Stimulated activated naive CD8-positive, alpha-beta T cell treated with anti-CD3 and anti-CD28 coated beads, Interleukin-15, amount 100 ng/mL, for 72 hours (primary cell): Measurements from ENCODE around the gene POLD1.
A peak's percentile ranks its signal among the peaks of the same experiment; 100 is the strongest.

Experiments
- ATAC-seq: fragments of 150-1000 bp; cut with Tn5 transposase; 2 replicates; pipeline ENCODE4 v1.10.0; 2021; ENCODE audit warnings: mild to moderate bottlenecking, moderate library complexity
- DNase-seq, 2 donors: peaks; one replicate each; pipeline ENCODE4 v3.0.0; 2021 to 2022
- H3K27ac Mint-ChIP-seq, 2 donors: one replicate each; pipeline ENCODE4 v1.8.0; 2022; ENCODE audit warnings: mild to moderate bottlenecking in 2 of 2, mixed read lengths in 2 of 2, moderate library complexity in 2 of 2
- H3K27me3 Mint-ChIP-seq: one replicate; pipeline ENCODE4 v1.8.0; 2022; ENCODE audit warnings: mixed read lengths
- H3K4me1 Mint-ChIP-seq: one replicate; pipeline ENCODE4 v1.8.0; 2022; ENCODE audit warnings: mild to moderate bottlenecking, mixed read lengths
- H3K4me3 Mint-ChIP-seq, 2 donors: one replicate each; pipeline ENCODE4 v1.8.0; 2022; ENCODE audit warnings: mild to moderate bottlenecking in 2 of 2, mixed read lengths in 2 of 2, moderate library complexity in 1 of 2
- H3K9me3 Mint-ChIP-seq, 2 donors: one replicate each; pipeline ENCODE4 v1.8.0; 2022; ENCODE audit warnings: mixed read lengths in 2 of 2

POLD1 gene

GRCh38 chr19:50455992-50456391, 71.8 kb downstream of the POLD1 start:
- Mint-ChIP-seq H3K4me1 (peaks cover 11% of the 10 kb centered on the region), H3K4me3 (no peak overlapping the region)
- no peak for ATAC-seq

GRCh38 chr19:50457300-50457699, 73.2 kb downstream of the POLD1 start:
- Mint-ChIP-seq H3K27me3 (peaks cover 20% of the 10 kb centered on the region), H3K4me3 (no peak overlapping the region), H3K4me1 (peaks cover 17% of the 10 kb centered on the region), H3K9me3 (no peaks in the 10 kb centered on the region), H3K27ac (no peak overlapping the region)
- no peak for DNase-seq
- ATAC-seq, result no peak

More at GRCh38 chr19:50455992-50456391, 71.8 kb downstream of the POLD1 start:
- Mint-ChIP-seq H3K27me3 (peaks cover 24% of the 10 kb centered on the region), H3K9me3 (no peaks in the 10 kb centered on the region), H3K27ac (no peak overlapping the region)
- DNase-seq, result no peak

- Mint-ChIP-seq H3K27me3 (peaks cover 20% of the 10 kb centered on the region), H3K4me1 (peaks cover 17% of the 10 kb centered on the region), H3K9me3 (no peaks in the 10 kb centered on the region), H3K27ac (no peak overlapping the region), H3K4me3 (no peak overlapping the region)
- no peak for ATAC-seq
- DNase-seq, result no peak
Observed at GRCh38 chr19:50458396-50459066, 74.4 kb downstream of the POLD1 start.

GRCh38 chr19:50459067-50459456, 74.9 kb downstream of the POLD1 start:
- Mint-ChIP-seq H3K27me3 (peaks cover 20% of the 10 kb centered on the region), H3K4me3 (no peak overlapping the region), H3K4me1 (peaks cover 17% of the 10 kb centered on the region), H3K27ac (no peak overlapping the region), H3K9me3 (no peaks in the 10 kb centered on the region)
- DNase-seq (no peak), ATAC-seq (peak; percentile 10)

- peaks cover 17% of the 10 kb centered on the region for H3K4me1 Mint-ChIP-seq
- ATAC-seq, result no peak
- no peaks in the 10 kb centered on the region for H3K9me3 Mint-ChIP-seq
- DNase-seq, result no peak
- H3K27ac Mint-ChIP-seq, result peak overlapping the region in 1 of 2 donors; percentile 2
- H3K27me3 Mint-ChIP-seq, result peaks cover 24% of the 10 kb centered on the region
- H3K4me3 Mint-ChIP-seq, result peak overlapping the region; percentile 5 to 50
Observed at GRCh38 chr19:50459638-50460037, 75.5 kb downstream of the POLD1 start.

- Mint-ChIP-seq H3K4me3 (peak overlapping the region; percentile 5 to 50), H3K4me1 (peaks cover 17% of the 10 kb centered on the region), H3K9me3 (no peaks in the 10 kb centered on the region), H3K27ac (no peak overlapping the region), H3K27me3 (peaks cover 30% of the 10 kb centered on the region)
- DNase-seq (peak in 1 of 2 donors; percentile 11), ATAC-seq (peak; percentile 65)
Observed at GRCh38 chr19:50460161-50460765, 76.1 kb downstream of the POLD1 start.

GRCh38 chr19:50461066-50461875, 77.1 kb downstream of the POLD1 start:
- peak overlapping the region in 1 of 2 donors; percentile 6 for H3K4me3 Mint-ChIP-seq
- H3K27me3 Mint-ChIP-seq, result peaks cover 31% of the 10 kb centered on the region
- no peak overlapping the region for H3K27ac Mint-ChIP-seq
- ATAC-seq (peak; percentile 82), DNase-seq (peak; percentile 65 to 70)
- H3K4me1 Mint-ChIP-seq, result peaks cover 17% of the 10 kb centered on the region
- H3K9me3 Mint-ChIP-seq, result no peaks in the 10 kb centered on the region

GRCh38 chr19:50462970-50463369, 78.8 kb downstream of the POLD1 start:
- Mint-ChIP-seq H3K4me3 (no peak overlapping the region), H3K4me1 (peaks cover 17% of the 10 kb centered on the region)

GRCh38 chr19:50464348-50464747, 80.2 kb downstream of the POLD1 start:
- DNase-seq (no peak), ATAC-seq (no peak)
- Mint-ChIP-seq H3K27me3 (peaks cover 36% of the 10 kb centered on the region), H3K9me3 (no peaks in the 10 kb centered on the region), H3K4me3 (no peak overlapping the region), H3K4me1 (peaks cover 17% of the 10 kb centered on the region), H3K27ac (no peak overlapping the region)

More at GRCh38 chr19:50462970-50463369, 78.8 kb downstream of the POLD1 start:
- no peak overlapping the region for H3K27ac Mint-ChIP-seq
- no peaks in the 10 kb centered on the region for H3K9me3 Mint-ChIP-seq
- ATAC-seq (no peak), DNase-seq (no peak)
- peaks cover 23% of the 10 kb centered on the region for H3K27me3 Mint-ChIP-seq

- Mint-ChIP-seq H3K9me3 (no peaks in the 10 kb centered on the region), H3K27ac (peak overlapping the region in 1 of 2 donors; percentile 74), H3K4me3 (no peak overlapping the region), H3K27me3 (peaks cover 32% of the 10 kb centered on the region), H3K4me1 (peaks cover 13% of the 10 kb centered on the region)
- DNase-seq, result no peak
- no peak for ATAC-seq
Observed at GRCh38 chr19:50465000-50465399, 80.9 kb downstream of the POLD1 start.

GRCh38 chr19:50465986-50466705, 82.0 kb downstream of the POLD1 start:
- H3K27ac Mint-ChIP-seq, result no peak overlapping the region
- DNase-seq (no peak), ATAC-seq (no peak)
- H3K4me3 Mint-ChIP-seq, result no peak overlapping the region
- H3K9me3 Mint-ChIP-seq, result no peaks in the 10 kb centered on the region
- H3K27me3 Mint-ChIP-seq, result peaks cover 28% of the 10 kb centered on the region
- peaks cover 5% of the 10 kb centered on the region for H3K4me1 Mint-ChIP-seq

- ATAC-seq (no peak), DNase-seq (no peak)
- Mint-ChIP-seq H3K9me3 (no peaks in the 10 kb centered on the region), H3K4me3 (no peak overlapping the region), H3K27me3 (peaks cover 28% of the 10 kb centered on the region), H3K27ac (no peak overlapping the region), H3K4me1 (no peaks in the 10 kb centered on the region)
Observed at GRCh38 chr19:50466706-50467039, 82.5 kb downstream of the POLD1 start.

- DNase-seq (no peak), ATAC-seq (no peak)
- Mint-ChIP-seq H3K27me3 (peaks cover 28% of the 10 kb centered on the region), H3K4me1 (no peaks in the 10 kb centered on the region), H3K27ac (no peak overlapping the region), H3K9me3 (no peaks in the 10 kb centered on the region), H3K4me3 (no peak overlapping the region)
Observed at GRCh38 chr19:50467566-50467965, 83.4 kb downstream of the POLD1 start.
